Adrenal gland (tissue), 5 donors: ENCODE results near the gene P2RX3.

Experiments
- CTCF ChIP-seq, 6 experiments: fragments of 450-650 bp in 4 of 6; fragments of 200-600 bp in 2 of 6; sonication (generic) in 1 of 6; IDR thresholded peaks; 1 replicate in 5 of 6; 2 replicates in 1 of 6; pipeline versions ENCODE4 v1.5.1 to v1.8.0; 2016 to 2021; ENCODE audit warnings: antibody characterized with exemption in 6 of 6, mild to moderate bottlenecking in 2 of 6, moderate library complexity in 1 of 6
- POLR2A ChIP-seq, 2 donors: fragments of 450-650 bp; IDR thresholded peaks; one replicate each; pipeline ENCODE4 v1.6.1; 2017; ENCODE audit warnings: antibody characterized with exemption in 2 of 2, mild to moderate bottlenecking in 2 of 2, moderate library complexity in 1 of 2
- donor health status: DM: no; HTN: no; CAD: no.

DNA sequence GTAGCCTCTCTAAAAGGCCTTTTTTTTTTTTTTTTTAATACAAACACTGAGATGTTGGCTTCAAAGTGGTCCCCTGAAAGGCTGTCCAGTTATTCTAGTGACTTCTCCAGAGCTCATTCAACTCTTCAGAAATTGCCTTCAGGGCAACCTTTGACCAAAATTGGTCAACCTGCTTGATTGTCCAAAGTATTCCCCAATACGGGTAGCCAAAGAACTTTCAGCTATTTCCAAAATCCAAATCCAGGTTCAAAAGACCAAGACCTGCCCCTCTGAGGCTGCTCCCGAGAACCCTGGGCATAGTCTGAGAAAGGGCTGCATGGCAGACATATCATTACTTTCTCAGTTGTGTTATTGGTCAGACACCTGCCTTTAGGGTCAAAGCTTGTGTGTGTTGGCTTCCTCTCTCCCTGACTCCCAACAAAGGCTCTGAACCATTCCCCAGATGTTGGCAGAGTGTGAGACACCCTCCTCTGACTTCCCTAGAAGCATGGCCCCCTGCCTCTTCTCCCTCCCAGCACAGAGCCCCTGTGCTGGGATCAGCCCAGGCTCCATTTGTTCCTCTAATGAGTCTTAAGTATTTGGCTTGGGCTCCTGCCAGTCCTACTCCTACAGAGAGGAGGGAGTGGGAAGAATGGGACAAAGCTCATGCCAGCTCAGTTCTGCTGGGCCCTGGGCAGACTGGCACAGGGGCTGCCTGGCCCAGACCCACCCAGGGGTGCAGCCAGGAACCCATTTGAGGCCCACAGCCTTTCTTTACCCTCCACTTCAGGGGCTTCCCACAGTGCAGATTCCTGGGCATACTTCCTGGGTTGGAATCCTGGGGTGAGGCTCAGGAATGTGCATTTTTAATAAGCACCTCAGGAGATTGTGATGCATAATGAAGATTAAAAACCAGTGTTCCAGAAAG, 43.7 kb upstream of the P2RX3 start:
- TF ChIP-seq CTCF (IDR thresholded peaks at IDR 0.05) (no peak), POLR2A (IDR thresholded peaks at IDR 0.05) (no peak)
